ENCODE data around the gene L1CAM.

DNA sequence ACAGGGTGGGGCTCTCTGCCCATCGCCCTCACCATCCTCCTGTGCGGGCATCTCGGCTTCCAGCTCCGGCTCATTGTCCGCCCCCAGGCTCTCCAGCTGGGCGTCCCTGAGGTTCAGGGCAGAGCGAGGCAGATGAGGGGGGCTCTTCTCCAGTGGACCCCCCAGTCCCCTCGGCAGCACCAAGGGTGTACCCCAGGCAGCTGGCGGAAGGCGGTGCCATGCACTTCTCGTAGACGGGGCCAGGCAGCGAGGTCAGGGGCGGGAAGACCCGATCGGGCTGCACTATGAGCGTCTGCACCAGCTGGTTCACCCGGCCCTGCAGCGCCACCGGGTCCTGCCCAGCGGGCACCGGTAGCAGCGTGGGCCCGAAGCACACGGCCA is 24.0 kb upstream of the L1CAM start:
- TF ChIP-seq ZNF274 (IDR thresholded peaks at IDR 0.05; ENCODE audit: low read depth, low read length) (no peak), SUZ12 (IDR thresholded peaks at IDR 0.05; ENCODE audit: extremely low read depth, insufficient read depth, insufficient read length) (no peak), YY1 (IDR thresholded peaks at IDR 0.05; ENCODE audit: insufficient read depth, insufficient read length) (no peak)
